HG03378 (cell line): ENCODE measurements around the gene INPP5F.

Experiments
- ATAC-seq: cut with Tn5 transposase; IDR thresholded peaks from one replicate; pipeline ENCODE4 v1.9.1; 2021; ENCODE audit warnings: mild to moderate bottlenecking, moderate library complexity; ENCODE audit not compliant: unreplicated experiment

The INPP5F gene

DNA sequence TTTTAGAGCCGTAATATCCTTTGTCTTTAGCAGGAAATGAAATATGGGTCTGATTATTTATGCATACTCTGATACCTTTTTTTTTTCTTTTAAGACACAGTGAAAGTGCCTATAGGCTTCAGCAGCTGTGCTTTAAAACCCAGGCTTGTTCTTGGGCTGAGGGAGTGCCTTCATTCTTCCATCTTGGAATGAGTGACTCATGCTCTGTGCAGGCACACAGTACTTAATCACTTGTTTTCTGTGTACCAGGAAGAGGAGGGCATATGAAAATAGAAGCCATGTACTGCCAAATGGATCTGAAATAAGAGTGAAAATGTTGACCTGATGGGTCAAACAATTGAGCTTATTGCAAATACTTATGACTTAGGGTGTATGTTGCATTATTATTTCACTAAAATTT is 12.0 kb downstream of the INPP5F start:
- ATAC-seq: no peak

DNA sequence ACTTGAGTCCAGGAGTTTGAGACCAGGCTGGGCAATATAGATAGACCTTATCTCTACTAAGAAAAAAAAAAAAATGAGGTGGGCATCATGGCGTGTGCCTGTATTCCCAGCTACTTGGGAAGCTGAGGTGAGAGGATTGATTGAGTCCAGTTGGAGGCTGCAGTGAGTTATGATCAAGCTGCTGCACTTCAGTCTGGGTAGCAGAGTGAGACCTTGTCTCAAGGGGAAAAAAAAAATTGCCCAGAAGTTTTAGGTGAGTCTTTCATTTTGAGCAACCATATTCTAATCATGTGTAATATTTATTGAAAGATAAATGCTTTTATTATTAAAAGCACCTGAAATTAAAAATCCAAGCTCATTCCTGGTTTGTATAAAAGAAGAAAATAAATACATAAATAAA is 13.1 kb downstream of the INPP5F start:
- no peak for ATAC-seq

DNA sequence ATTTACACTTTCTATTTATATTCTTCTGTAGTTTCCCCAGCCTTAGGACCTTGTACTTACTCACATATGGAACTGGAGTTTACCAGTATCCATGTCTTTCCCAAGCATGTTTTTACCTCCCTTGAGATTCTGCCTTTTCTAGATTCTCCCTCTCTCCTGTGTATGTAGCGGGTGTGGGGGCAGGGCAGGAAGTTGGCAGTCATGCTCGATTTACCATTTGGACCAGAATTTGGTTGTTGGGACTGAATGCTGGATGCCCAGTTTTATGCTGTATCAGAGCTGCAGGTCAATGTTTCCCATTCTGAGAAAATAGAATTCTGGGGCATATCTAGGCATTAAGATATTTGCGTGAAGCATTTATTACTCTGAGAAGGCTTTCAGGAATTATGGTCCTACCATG is 14.2 kb downstream of the INPP5F start:
- no peak for ATAC-seq

DNA sequence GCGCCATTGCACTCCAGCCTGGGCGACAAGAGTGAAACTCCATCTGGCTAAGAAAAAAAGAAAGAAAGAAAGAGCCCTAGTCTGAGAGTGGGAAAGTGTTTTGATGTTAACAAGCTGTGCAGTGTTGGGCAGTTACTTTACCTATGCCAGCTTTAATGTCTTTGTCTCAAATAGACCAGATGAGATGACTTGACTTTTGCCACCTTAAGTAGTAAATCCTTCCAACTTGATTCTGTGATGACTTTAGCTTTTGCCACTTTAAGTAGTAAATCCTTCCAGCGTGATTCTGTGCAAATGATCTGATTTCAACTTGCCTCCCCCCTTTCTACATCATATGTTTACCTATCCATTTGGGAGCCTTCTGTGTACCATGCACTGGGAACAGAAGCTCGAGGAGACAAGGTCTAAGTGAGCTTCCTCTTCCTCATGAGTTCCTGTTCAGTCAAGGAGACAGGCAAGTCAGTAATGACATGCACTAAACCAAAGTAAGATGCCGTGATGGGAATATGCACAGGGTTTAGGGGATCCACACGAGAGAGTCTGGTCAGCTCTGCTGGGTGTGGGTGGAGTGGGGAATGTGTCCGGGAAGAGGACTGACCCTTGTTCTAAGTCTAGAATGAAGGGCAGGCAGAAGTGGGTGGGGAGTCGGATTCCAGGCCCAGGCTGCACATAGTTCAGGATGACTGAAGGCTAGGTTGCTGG is 17.2 kb downstream of the INPP5F start:
- no peak for ATAC-seq

GRCh38 chr10:119747940-119748339 is 22.1 kb downstream of the INPP5F start:
- no peak for ATAC-seq

- ATAC-seq: no peak
These were observed 23.0 kb downstream of the INPP5F start for GRCh38 chr10:119748871-119749270.

DNA sequence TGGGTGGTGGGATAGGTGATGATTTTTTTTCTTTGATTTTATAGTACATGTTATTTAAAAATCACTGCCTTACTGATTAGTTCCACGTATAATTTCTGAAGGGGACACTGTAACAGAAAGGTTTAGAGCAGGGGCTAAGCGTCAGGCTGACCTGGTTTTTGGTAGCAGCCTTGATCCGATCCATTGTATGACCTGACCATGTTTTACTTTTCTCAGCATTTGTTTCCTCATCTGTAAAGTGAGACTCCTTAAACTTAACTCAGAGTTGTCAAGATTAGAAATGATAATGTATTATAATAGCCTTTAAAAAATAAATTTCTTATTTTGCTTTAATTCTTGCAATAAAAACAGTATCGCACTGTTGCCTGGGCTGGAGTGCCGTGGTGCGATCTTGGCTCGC is 23.6 kb downstream of the INPP5F start:
- ATAC-seq: no peak

- peak; percentile 87 for ATAC-seq
These were observed 24.8 kb downstream of the INPP5F start for GRCh38 chr10:119750391-119751230.

- no peak for ATAC-seq
These were observed 27.5 kb downstream of the INPP5F start for GRCh38 chr10:119753309-119753708.

DNA sequence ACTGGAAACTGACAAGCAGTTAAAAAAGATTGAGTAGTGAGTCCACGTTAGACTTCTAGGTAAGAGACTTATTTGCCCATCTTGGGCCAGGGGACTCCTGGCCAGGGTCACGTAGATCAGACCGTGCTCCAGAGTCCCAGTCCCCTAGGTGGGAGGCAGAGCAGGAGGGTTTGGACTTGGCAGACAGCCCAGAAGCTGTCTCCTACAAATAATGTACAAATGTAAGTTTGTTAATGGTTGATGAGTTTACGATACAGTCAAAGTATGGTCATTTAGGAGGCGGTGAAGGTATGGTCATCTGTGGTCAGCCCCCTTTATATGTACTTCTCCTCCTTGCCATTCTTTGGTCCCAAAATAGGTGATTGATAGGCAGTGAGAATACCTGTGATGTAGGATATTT is 28.2 kb downstream of the INPP5F start:
- ATAC-seq: no peak

- ATAC-seq: no peak
These were observed 29.1 kb downstream of the INPP5F start for GRCh38 chr10:119754936-119755335.

- ATAC-seq: no peak
These were observed 29.6 kb downstream of the INPP5F start for GRCh38 chr10:119755446-119755845.

GRCh38 chr10:119758448-119759195 is 32.8 kb downstream of the INPP5F start:
- ATAC-seq: no peak

GRCh38 chr10:119759832-119760231 is 34.0 kb downstream of the INPP5F start:
- no peak for ATAC-seq

- no peak for ATAC-seq
These were observed 35.3 kb downstream of the INPP5F start for GRCh38 chr10:119761106-119761505.

- ATAC-seq: no peak
These were observed 36.2 kb downstream of the INPP5F start for GRCh38 chr10:119762035-119762434.

- no peak for ATAC-seq
These were observed 37.3 kb downstream of the INPP5F start for GRCh38 chr10:119762805-119763798.

- ATAC-seq: no peak
These were observed 42.7 kb downstream of the INPP5F start for GRCh38 chr10:119768455-119769094.

DNA sequence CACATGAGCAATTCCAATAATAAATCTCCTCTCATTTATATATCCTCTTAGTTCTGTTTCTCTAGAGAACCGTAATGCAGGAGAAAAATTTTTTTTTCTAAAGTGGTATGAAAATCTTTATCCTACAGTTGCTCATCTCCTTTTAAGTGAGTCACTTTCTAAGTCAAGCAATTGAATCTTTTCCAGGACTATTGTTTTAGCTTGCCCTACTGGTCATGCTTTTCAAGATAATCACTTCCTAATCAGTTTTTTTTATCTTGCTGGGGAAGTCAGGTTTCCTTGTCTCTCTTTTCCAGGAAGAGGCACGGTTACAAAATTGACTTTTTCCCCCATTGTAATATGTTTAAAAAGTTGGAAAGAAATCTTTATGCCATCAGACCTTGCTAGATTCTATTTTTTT is 44.0 kb downstream of the INPP5F start:
- ATAC-seq: no peak

DNA sequence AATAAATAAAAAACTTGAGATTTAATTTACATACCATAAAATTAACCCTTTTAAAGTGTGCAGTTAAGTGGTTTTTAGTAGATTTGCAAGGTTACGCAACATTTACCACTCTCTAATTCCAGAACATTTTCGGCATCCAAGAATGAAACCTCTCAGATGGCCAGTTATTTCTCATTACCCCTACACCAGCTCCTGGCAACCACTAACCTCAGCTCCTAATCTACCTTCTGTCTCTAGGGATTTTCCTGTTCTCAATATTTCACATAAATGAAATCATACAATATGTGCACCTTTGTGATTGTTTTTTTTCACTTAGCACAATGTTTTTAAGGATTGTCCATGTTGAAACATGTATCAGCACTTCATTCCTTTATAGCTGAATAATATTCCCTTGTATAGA is 45.1 kb downstream of the INPP5F start:
- no peak for ATAC-seq
